Endothelial cell of umbilical vein (primary cell): ENCODE data around the gene HSP90AA1. TPM values are rescaled to one million over a fixed set of nuclear protein-coding genes. Genes with fewer than 3 reads are reported as not detected.

Experiments
- BruUV-seq: library from RNA; stranded (reverse); fragments of 400-500 nt; replicated peaks from 2 replicates; lab custom pipeline; 2021; lab: Mats Ljungman, UMichigan
- CTCF ChIA-PET: fragments of 300-600, 350-600 bp; sonication (Branson Sonifier 250); formaldehyde crosslinking; loops from one replicate; lab custom pipeline; 2021; ENCODE audit warnings: antibody characterized with exemption, inconsistent platforms; lab: Charles Lee
- POLR2A ChIA-PET: fragments of 300-600, 350-600 bp; sonication (Branson Sonifier 250); formaldehyde crosslinking; loops from one replicate; lab custom pipeline; 2021; ENCODE audit warnings: antibody characterized with exemption, inconsistent platforms; lab: Charles Lee
- DNase-seq: peaks from one replicate; pipeline ENCODE4 v3.0.0-alpha.2; 2011; ENCODE audit warnings: low read depth, low spot score
- FAIRE-seq: peaks from 2 replicates; lab custom pipeline; 2011; peaks lifted over from hg19 to GRCh38; lab: Jason Lieb, UNC
- H2AFZ ChIP-seq: 2 replicates; pipeline ENCODE4 v1.6.0; 2012; ENCODE audit warnings: low read depth, low read length, control low read depth, inconsistent platforms
- H3K27ac ChIP-seq: 2 replicates; pipeline ENCODE4 v1.5.1; 2011; ENCODE audit warnings: low read depth, mild to moderate bottlenecking, control low read depth, low read length, moderate library complexity; ENCODE audit not compliant: insufficient read depth
- H3K27me3 ChIP-seq, 2 experiments: 2 replicates each; pipeline versions ENCODE4 v1.6.0 to v1.6.1; 2011; ENCODE audit warnings: low read length in 2 of 2, mixed read lengths in 1 of 2; ENCODE audit not compliant: control insufficient read depth in 2 of 2, insufficient read depth in 2 of 2
- H3K36me3 ChIP-seq, 2 experiments: 2 replicates in 1 of 2; 3 replicates in 1 of 2; pipeline ENCODE4 v1.5.1; 2011; ENCODE audit warnings: low read length in 2 of 2, mild to moderate bottlenecking in 1 of 2, moderate library complexity in 1 of 2; ENCODE audit not compliant: control insufficient read depth in 2 of 2, insufficient read depth in 2 of 2; ENCODE audit errors: extremely low read depth in 1 of 2
- H3K4me1 ChIP-seq: 3 replicates; pipeline ENCODE4 v1.5.1; 2011; ENCODE audit warnings: mild to moderate bottlenecking, low read length; ENCODE audit not compliant: control insufficient read depth, insufficient read depth; ENCODE audit errors: extremely low read depth
- H3K4me2 ChIP-seq: 2 replicates; pipeline ENCODE4 v1.6.1; 2011; ENCODE audit warnings: low read length, control low read depth, mixed read lengths; ENCODE audit not compliant: insufficient read depth
- H3K4me3 ChIP-seq, 3 experiments: fragments of 200-600 bp in 1 of 3; sonication (generic), shearing (Covaris generic) in 1 of 3; replicated peaks in 1 of 3; 2 replicates each; pipeline ENCODE4 v1.5.1; 2011 to 2016; ENCODE audit warnings: control low read depth in 3 of 3, low read length in 3 of 3, mild to moderate bottlenecking in 2 of 3, inconsistent platforms in 1 of 3, low read depth in 1 of 3, moderate library complexity in 1 of 3; ENCODE audit not compliant: insufficient read depth in 1 of 3
- H3K79me2 ChIP-seq: 2 replicates; pipeline ENCODE4 v1.6.0; 2012; ENCODE audit warnings: low read length, inconsistent platforms; ENCODE audit not compliant: control insufficient read depth, insufficient read depth
- H3K9ac ChIP-seq: replicated peaks from 2 replicates; pipeline ENCODE3; 2011; ENCODE audit warnings: low read length, control low read depth; ENCODE audit not compliant: insufficient read depth; ENCODE audit errors: extremely low read depth
- H3K9me1 ChIP-seq: replicated peaks from 3 replicates; pipeline ENCODE4 v1.6.0; 2011; ENCODE audit warnings: mild to moderate bottlenecking, low read length; ENCODE audit not compliant: control insufficient read depth, insufficient read depth; ENCODE audit errors: extremely low read depth
- H3K9me3 ChIP-seq: replicated peaks from 2 replicates; pipeline ENCODE4 v1.5.1; 2012; ENCODE audit warnings: low read length, inconsistent platforms; ENCODE audit not compliant: control insufficient read depth, insufficient read depth
- H4K20me1 ChIP-seq: replicated peaks from 2 replicates; pipeline ENCODE3; 2011; ENCODE audit warnings: mild to moderate bottlenecking, low read length; ENCODE audit not compliant: control insufficient read depth, insufficient read depth; ENCODE audit errors: extremely low read depth
- EZH2 ChIP-seq: IDR thresholded peaks from 2 replicates; pipeline ENCODE4 v1.6.1; 2012; ENCODE audit warnings: borderline replicate concordance, low read depth, mild to moderate bottlenecking, moderate library complexity, low read length, inconsistent platforms; ENCODE audit not compliant: severe bottlenecking
- FOS ChIP-seq: IDR thresholded peaks from 2 replicates; pipeline ENCODE4 v1.6.1; 2011; ENCODE audit warnings: mild to moderate bottlenecking, low read length, moderate library complexity, borderline replicate concordance; ENCODE audit not compliant: insufficient read depth
- GATA2 ChIP-seq: IDR thresholded peaks from 2 replicates; pipeline ENCODE4 v1.7.0; 2011; ENCODE audit warnings: low read depth, mild to moderate bottlenecking, moderate library complexity, mixed read lengths, low read length; ENCODE audit not compliant: insufficient read length, insufficient read depth
- JUN ChIP-seq: IDR thresholded peaks from 2 replicates; pipeline ENCODE4 v1.6.1; 2011; ENCODE audit warnings: borderline replicate concordance, low read depth; ENCODE audit not compliant: insufficient read length, insufficient read depth
- MYC ChIP-seq: IDR thresholded peaks from one replicate; pipeline ENCODE4 v1.6.1; 2011; ENCODE audit warnings: mild to moderate bottlenecking, low read depth, low read length
- POLR2A ChIP-seq: IDR thresholded peaks from 2 replicates; pipeline ENCODE4 v1.6.1; 2012; ENCODE audit warnings: low read depth, mild to moderate bottlenecking, control low read depth, low read length
- POLR2AphosphoS5 ChIP-seq: IDR thresholded peaks from 2 replicates; pipeline ENCODE4 v1.6.1; 2012; ENCODE audit warnings: low read depth, mild to moderate bottlenecking, control low read depth, low read length, moderate library complexity; ENCODE audit not compliant: insufficient read depth
- dilution Hi-C: fragments of 300-500 bp; cut with MboI; formaldehyde crosslinking; loops from one replicate; pipeline ENCODE4 v1.15.0; 2019; ENCODE audit warnings: low sequenced_read_pairs; ENCODE audit not compliant: extremely low pct_ligation_motif_present
- intact Hi-C: fragments of 100-400 bp; cut with micrococcal nuclease; formaldehyde crosslinking; loops from one replicate; pipeline ENCODE4 v1.10.0; 2022
- polyA plus RNA-seq, 4 experiments: library from polyadenylated mRNA; depleted of rRNA in 3 of 4; stranded (reverse) in 3 of 4; unstranded in 1 of 4; fragments of >200 nt; gene quantifications; 2 replicates each; pipeline versions ENCODE4 v1.2.1 to v1.2.3, GENCODE V29; 2011 to 2012; ENCODE audit warnings: missing spikeins in 1 of 4
- total RNA-seq: library from RNA; stranded (reverse); gene quantifications from 2 replicates; pipeline ENCODE4 v1.2.3, GENCODE V29; 2021
- TF ChIP-seq, protein P1 (sequence below): IDR thresholded peaks from 2 replicates; pipeline ENCODE4 v1.6.1; 2011; ENCODE audit not compliant: insufficient read depth, insufficient read length
- TF ChIP-seq, protein P2 (sequence below), 2 donors: IDR thresholded peaks; 1 replicate in 1 of 2; 2 replicates in 1 of 2; pipeline ENCODE4 v1.5.1; 2011; ENCODE audit warnings: low read length in 2 of 2, mild to moderate bottlenecking in 2 of 2, moderate library complexity in 2 of 2, control low read depth in 1 of 2, inconsistent platforms in 1 of 2, low read depth in 1 of 2; ENCODE audit not compliant: insufficient read depth in 1 of 2; ENCODE audit errors: extremely low read depth in 1 of 2

The HSP90AA1 gene
- total and polyA plus RNA-seq, 2 donors (not counting 3 experiments of a cell fraction or from before 2014, with no cell fraction given) = 266 to 540 TPM

GRCh38 chr14:102089621-102090343, 2.9 kb upstream of the HSP90AA1 start:
- peaks cover 0 to 3% of the 10 kb centered on the region in 2 experiments for H3K36me3 ChIP-seq
- dilution Hi-C loops (no loop called here), intact Hi-C loops (loop anchor here (5.0 to 10.0 kb wide), 2 partner anchors 127 to 385 kb away; partner anchors contain the start of gene DYNC1H1)
- ChIA-PET POLR2A (no interaction called here), CTCF (no interaction called here)
- DNase-seq = no peak
- no peak for TF ChIP-seq MYC
- TF ChIP-seq, protein P1, sequence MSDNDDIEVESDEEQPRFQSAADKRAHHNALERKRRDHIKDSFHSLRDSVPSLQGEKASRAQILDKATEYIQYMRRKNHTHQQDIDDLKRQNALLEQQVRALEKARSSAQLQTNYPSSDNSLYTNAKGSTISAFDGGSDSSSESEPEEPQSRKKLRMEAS = no peak
- TF ChIP-seq JUN = no peak
- no peak for TF ChIP-seq EZH2
- no peak for TF ChIP-seq FOS
- TF ChIP-seq, protein P2, sequence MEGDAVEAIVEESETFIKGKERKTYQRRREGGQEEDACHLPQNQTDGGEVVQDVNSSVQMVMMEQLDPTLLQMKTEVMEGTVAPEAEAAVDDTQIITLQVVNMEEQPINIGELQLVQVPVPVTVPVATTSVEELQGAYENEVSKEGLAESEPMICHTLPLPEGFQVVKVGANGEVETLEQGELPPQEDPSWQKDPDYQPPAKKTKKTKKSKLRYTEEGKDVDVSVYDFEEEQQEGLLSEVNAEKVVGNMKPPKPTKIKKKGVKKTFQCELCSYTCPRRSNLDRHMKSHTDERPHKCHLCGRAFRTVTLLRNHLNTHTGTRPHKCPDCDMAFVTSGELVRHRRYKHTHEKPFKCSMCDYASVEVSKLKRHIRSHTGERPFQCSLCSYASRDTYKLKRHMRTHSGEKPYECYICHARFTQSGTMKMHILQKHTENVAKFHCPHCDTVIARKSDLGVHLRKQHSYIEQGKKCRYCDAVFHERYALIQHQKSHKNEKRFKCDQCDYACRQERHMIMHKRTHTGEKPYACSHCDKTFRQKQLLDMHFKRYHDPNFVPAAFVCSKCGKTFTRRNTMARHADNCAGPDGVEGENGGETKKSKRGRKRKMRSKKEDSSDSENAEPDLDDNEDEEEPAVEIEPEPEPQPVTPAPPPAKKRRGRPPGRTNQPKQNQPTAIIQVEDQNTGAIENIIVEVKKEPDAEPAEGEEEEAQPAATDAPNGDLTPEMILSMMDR (IDR thresholded peaks at IDR 0.05; ENCODE audit: extremely low read depth in 1 of 2, insufficient read depth in 1 of 2, low read depth in 1 of 2, low read length in 2 of 2) = no peak
- no peak for TF ChIP-seq POLR2A
- no peak for TF ChIP-seq GATA2
- no peak for TF ChIP-seq POLR2AphosphoS5
- no peak overlapping the region for H3K27ac ChIP-seq
- H3K9me3 ChIP-seq = no peaks in the 10 kb centered on the region
- H4K20me1 ChIP-seq = peaks cover 3% of the 10 kb centered on the region
- no peak overlapping the region for H2AFZ ChIP-seq
- H3K4me1 ChIP-seq = peaks cover 23% of the 10 kb centered on the region
- no peak overlapping the region for H3K4me2 ChIP-seq
- peaks cover 21% of the 10 kb centered on the region for H3K79me2 ChIP-seq
- no peak overlapping the region for H3K4me3 ChIP-seq
- FAIRE-seq = no peak
- no peak overlapping the region for H3K9ac ChIP-seq
- no TSS peak for BruUV-seq
- H3K9me1 ChIP-seq = no peaks in the 10 kb centered on the region
- H3K27me3 ChIP-seq = no peaks in the 10 kb centered on the region
